Right forelimb (tissue), 1 donor: ENCODE results near the gene CHRNA4.

ENCODE experiments used
- DNase-seq: peaks from one replicate; pipeline ENCODE4 v3.0.0-alpha.2; 2018

Gene CHRNA4

GRCh38 chr20:63360850-63361518 lies at the start of gene CHRNA4:
Gene CHRNA4, minus strand, starts transcription at chr20:63361349. Its CDS starts 184 bp downstream, at chr20:63361165.
- no peak for DNase-seq

DNA sequence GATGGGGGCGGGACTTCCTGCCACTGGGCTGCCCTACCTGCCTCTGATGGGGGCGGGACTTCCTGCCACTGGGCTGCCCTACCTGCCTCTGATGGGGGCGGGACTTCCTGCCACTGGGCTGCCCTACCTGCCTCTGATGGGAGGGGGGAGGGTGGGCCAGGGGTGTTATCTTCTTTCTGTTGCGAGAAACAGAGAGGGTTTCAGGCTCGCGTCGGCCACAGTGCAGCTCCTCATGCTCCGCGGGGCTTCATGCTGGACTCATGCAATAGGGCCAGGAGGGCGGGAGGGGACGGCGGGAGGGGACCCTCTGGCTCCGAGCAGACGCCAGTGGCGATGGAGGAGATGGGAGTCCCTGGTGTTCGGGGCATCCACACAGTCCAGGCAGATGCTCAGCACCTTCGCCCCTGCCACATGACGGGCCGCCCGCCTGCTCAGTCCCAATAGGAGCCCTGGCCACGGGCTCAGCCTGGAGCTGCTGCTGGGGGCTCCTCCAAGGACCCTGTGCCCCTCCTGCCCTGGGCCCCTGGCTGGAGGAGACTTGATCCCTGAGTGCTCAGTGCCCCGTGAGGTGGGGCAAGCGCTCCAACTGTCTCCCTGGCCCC lies 48.8 kb upstream of the CHRNA4 start:
- DNase-seq: no peak

GRCh38 chr20:63409066-63409833 lies 48.1 kb upstream of the CHRNA4 start:
- no peak for DNase-seq

GRCh38 chr20:63408684-63409046 lies 47.5 kb upstream of the CHRNA4 start:
- no peak for DNase-seq

DNA sequence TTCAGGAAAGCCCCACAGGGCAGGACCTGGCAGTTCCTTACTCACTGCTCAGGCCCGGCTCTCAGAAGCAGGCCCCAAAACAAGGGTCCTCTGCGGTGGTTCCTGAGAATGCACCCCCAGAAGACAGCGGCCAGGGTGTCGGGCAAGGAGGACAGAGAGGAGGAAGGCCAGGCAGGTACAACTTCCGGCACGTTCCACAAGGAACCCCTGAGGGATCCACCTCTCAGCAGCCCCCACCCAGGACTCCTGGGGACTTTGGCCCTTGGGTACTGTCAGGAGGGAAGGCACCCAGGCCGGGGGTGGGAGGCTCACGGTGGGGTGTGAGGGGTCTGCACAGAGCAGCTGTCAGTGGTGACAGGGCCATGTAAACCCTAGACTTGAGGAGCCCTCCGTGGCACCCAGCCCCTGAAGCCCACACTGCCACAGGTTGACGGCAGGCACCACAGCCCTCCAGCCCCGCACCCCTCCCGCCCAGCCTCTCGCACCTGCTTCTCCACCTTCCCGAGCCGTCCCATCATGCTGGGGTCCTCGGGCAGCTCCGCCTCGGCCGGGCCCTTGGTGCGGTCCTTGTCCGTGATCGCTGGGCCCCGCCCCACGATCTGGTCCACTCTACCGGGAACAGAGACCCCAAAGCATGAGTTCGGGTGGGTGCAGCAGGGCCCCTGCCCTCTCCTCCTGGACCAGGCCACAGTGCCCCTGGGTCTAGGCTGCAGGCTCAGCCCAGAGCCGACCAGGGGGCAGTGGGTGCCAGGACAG lies 47.0 kb upstream of the CHRNA4 start:
- DNase-seq: no peak

DNA sequence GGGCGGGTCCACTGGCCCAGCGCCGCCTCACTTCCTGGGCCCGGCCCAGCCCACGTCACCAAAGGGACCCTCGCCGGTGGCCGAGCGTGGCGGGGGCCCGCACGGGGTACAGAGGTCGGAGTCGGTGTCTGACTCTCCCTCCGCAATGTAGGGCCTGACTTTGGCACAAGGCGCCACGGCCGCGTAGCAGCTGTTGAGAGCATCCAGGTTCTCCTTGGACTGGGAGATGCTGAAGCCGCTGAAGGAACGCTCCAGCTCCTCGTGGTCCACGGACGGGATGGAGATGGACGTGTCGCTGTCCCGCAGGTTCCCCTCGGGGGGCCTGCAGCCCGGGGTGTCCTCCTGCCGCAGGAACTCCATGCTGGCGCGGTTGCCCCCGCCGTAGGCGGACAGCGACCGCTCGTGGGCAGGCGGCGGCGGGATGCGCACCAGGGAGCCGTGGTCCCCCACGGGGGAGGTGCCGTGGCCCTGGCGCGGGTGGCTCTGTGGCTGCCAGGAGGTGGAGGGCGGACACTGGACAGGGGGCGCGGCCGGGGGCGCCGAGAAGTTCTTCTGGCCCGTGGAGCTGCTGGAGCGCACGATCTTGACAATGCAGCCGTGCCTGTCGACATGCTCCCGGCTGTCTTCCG lies 45.6 kb upstream of the CHRNA4 start:
- DNase-seq: no peak

DNA sequence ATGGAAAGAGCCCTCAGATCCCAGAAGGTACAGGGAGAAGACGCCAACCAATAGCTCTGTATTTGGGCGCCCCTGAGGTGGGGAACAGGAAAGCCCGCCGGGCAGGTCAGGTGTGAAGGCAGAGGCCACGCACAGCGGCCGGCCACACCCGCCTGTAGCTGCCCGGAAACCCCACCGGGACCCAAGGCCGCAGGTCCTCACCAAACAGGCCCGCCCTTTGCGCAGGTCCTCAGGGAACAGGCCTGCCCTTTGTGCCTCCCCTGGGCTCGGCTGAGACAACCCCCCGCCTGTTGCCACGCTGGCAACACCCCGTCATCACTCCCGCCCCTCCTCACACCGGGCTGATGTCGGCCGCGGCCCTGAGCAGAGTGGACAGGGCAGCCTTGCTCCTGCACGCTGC lies 44.9 kb upstream of the CHRNA4 start:
- no peak for DNase-seq

DNA sequence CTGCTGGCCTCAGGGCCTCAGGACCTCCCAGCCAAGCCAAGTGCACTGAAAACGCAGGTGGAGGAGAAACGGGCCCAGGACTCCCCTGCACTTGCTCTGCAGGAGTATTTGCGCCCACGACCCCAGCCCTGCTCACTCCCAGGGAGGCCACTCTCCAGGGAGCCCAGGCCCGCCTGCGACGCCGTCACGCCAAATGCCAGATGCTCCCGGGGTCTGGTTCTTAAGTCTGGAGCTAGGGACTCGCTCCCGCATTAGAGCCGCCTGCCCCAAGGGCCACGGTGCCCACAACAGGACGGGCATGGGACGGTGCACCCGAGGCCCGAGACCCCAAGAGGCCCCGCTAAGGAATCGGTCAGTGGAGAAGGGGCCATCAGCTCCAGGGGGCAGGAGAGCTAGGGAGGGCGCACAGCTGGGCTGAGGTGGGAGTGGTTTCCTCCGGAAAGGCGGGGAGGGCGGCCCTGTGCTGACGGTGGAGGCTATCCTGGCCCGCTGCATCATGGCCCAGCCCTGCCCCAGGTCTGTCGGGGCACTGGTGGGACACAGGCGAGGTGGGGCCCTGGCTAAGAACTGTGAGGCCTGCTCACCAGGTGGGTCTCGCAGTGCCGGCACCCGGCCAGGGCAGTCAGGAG lies 44.1 kb upstream of the CHRNA4 start:
- no peak for DNase-seq

DNA sequence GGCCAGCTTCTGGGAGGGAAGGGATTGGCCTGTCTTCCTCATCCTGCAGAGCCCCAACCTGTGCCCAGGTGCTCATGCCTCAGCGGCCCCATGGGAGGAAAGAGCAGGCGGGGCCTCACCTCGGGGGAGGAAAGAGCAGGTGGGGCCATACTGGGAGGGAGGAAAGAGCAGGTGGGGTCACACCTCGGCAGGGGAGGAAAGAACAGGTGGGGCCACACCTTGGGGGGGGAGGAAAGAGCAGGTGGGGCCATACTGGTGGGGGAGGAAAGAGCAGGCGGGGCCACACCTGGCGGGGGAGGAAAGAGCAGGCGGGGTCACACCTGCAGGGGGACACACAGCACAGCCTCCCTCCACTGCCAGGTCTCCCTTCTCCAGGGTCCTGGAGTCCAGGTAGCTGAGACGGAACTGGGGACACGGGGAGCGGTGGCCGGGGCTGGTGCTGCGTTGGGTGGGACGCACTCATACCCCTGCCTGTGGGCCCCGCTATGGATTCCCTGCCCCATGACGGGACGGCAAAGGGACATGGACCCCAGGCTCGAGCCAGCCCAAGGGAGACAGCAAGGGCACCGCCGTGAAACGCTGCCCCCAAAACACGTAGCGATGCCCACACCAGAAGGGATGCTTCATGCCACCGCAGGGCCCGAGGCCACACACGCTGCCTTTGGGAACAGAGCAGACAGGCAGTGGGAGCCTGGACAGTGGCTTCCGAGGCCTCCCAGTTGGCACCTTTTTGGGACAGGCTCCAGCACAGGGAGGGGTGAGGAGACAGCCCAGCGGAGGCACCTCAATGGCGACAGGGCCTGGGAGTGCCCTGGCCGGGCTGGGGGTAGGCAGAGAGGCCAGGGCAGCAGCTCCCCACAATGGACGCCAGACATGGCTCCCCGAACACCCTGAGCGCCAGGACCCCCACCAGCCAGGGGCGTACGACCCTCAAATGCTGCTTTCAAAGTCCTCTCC lies 43.3 kb upstream of the CHRNA4 start:
- DNase-seq: no peak

DNA sequence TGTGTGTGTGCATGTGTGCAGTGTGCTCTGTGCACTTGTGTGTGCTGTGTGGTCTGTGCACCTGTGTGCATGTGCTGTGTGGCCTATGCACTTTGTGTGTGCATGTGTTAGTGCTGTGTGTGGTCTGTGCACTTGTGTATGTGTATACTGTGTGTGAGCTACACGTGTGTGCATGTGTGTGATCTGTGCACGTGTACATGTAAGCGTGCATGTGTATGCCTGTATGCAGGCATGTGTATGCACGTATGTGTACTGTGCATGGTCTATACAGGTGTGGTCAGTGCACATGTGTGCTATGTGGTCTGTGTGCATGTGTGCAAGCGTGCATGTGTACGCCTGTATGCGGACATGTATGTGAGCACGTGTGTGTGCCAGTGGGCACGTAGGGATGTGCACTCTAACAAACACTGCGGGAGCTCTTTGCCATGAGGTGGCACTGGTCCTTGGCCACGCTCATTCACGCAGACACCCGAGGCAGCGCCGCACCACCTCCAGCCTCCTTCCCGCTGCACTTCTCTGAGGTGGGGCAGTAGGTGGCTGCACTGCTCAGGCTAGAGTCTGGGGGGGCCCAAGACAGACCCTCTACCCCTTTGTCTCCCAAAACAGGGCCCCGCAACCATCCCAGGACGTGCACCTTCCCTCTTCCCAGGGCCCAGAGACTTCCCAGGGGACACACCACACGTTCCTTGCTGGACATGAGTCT lies 42.4 kb upstream of the CHRNA4 start:
- DNase-seq: no peak

DNA sequence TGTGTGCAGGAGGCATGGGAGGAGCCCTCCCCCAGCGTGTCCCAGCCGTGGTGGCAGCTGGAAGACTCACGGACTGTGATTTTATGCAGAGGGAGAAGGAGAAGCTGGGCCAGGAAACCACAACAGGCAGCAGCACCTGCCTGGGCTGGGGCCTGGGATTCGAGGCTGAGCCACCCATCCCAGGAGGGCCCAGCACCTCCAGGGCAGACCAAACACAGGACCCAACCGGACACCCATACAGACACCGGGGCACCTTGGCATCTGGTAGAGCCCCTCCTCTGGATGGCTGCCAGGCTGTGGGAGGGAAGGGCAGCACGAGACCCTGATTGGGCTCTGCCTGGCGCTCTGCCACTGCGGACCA lies 41.7 kb upstream of the CHRNA4 start:
- no peak for DNase-seq

DNA sequence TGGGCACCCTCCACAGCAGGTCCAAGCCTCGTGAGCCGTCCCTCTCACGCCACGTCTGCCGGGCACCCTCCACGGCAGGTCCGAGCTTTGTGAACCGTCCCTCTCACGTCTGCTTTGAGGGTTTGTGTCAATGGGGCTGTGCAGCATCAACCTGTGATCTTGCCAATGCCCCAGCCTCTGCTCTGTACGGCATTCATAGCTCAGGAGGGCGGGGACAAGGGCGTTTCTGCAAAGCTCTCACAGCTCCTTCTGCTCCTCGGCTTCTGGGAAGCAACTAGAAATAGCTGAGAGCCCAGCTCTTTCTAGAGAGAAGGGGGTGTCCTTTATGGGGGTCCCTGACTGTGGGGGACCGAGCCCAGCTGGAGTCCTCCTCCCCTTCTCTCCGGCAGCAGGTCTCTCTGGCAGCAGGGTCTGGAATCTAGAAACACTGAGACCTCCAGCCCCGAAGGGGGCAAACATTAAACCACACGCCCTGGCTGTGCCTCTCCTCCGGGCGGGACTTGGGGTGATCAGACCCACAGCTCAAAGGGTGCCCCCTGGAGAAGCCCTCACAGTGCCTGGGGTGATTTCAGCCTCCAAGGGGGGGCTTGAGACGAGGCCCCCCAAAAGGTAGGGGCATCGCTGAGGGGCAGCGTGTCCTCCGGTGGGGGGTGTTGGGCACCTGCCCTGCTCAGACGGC lies 41.2 kb upstream of the CHRNA4 start:
- DNase-seq: no peak

- no peak for DNase-seq
Observed at GRCh38 chr20:63401384-63402110, 40.4 kb upstream of the CHRNA4 start.

- no peak for DNase-seq
Observed at GRCh38 chr20:63400486-63401210, 39.5 kb upstream of the CHRNA4 start.

DNA sequence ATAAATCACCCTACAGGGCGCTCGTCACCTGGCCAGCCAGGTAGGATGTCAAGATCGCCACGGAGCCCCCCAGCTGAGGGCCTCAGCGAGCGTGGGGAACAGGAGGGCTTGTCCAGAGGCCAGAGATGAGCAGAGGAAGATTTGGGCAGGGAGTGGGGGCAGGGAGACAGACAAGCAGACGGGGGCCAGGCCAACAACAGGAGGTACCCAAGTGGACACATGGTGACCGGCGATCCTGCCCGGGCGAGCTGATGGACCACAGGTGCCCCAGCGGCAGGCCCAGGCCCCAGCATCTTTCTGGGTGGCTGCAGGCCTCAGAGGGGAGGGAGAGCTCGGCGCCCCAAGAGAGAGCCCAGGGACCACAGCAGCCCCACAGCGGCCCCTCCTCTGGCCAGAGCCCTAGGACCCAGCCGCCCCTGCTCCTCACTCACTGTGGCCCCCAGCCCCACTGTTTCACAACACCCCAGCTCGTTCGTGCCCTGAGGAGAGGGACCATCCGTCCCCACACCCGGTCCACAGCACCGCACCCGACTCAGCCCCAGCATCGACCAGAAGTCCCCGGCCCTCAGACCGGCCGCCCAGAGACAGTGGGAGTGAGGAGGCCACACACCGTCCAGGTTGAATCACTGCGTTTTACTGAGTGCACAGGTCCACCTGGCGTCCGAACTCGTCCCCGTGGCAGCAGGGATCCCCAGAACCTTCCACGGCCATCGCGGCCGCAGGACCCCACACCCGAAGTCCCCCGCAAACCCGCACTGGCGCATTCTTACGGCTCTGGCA lies 38.6 kb upstream of the CHRNA4 start:
- DNase-seq: no peak

DNA sequence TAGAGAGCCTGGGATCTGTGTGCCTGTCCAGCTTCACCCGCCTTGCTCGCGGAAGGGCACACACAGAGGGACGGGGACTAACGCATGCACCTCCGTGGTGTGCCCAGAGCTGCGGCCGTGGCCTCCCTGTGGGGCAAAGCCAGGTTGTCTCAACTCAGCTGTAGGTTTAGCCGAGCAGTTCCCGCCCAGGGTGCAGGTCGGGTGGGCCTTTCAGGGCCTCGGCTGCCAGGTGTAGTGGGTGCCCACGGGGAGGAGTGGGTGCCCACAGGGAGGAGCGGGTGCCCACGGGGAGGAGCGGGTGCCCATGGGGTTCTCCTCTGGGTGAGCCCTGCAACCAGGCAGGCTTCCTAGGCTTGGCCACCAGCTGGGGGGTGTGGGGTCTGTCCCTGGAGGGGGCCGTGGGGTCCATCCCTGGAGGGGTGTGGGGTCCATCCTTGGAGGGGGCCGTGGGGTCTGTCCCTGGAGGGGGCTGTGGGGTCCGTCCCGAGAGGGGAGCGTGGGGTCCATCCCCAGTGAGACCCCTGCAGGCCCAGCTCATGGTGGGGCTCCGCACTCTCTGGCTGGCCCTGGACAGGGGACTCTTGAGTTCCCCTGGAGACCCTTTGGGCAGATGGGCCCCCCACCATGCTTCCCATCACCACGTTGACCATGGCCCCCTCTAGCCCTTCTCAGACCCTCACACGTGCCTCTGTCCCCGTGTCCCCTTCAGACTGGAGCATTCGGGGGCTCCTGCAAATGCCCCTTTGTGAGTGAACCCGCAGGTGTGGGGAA lies 37.8 kb upstream of the CHRNA4 start:
- no peak for DNase-seq

DNA sequence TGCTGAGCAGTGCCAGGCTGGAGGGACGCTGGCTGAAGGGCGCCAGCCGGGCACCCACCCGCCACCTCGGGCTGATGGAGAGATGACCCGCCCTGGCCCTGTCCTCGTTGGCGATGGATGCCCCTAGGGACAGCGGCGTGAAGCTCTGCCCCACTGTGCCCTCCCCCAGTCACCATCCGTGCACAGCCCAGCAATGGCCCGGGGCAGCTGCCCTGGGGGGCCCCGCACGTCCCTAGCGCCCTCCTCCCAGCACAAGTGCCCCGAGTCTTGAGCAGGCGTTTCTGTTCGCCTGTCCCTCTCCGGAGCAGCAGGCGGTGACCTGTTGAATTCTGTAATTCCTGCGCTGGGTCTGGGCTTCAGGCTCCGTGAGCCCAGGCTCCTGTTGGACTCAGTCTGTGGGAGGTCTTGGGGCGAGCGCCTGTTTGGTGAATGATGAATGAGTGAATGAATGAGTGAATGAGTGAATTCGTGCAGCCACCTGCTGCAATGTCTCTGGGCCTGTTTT lies 36.8 kb upstream of the CHRNA4 start:
- DNase-seq: no peak
